CD4-positive, alpha-beta memory T cell (primary cell): ENCODE measurements around the gene SLC48A1. TPM values are rescaled to one million over a fixed set of nuclear protein-coding genes. Genes with fewer than 3 reads are reported as not detected.

ENCODE experiments used
- CTCF ChIA-PET: fragments of 350-600 bp; sonication (Branson Sonifier 250); formaldehyde crosslinking; loops from one replicate; lab custom pipeline; 2021; ENCODE audit warnings: inconsistent platforms; ENCODE audit not compliant: partially characterized antibody; lab: Charles Lee
- POLR2A ChIA-PET: fragments of 350-600 bp; sonication (Branson Sonifier 250); formaldehyde crosslinking; loops from one replicate; lab custom pipeline; 2021; ENCODE audit not compliant: partially characterized antibody; lab: Charles Lee
- DNase-seq, 5 donors: peaks; one replicate each; pipeline versions ENCODE4 v3.0.0 to v3.0.0-alpha.2; 2020 to 2022; ENCODE audit warnings: mixed read lengths in 1 of 5
- H3K27ac ChIP-seq: one replicate; pipeline ENCODE4 v1.7.0; 2013; ENCODE audit warnings: low read depth, low read length
- H3K27me3 ChIP-seq: 2 replicates; pipeline ENCODE4 v1.7.0; 2013; ENCODE audit warnings: mild to moderate bottlenecking, low read length, moderate library complexity; ENCODE audit not compliant: insufficient read depth
- H3K36me3 ChIP-seq: 2 replicates; pipeline ENCODE4 v1.7.0; 2013; ENCODE audit warnings: mild to moderate bottlenecking, low read length, moderate library complexity; ENCODE audit not compliant: insufficient read depth
- H3K4me1 ChIP-seq: 2 replicates; pipeline ENCODE4 v1.7.0; 2013; ENCODE audit warnings: mild to moderate bottlenecking, low read length, moderate library complexity; ENCODE audit not compliant: insufficient read depth
- H3K4me3 ChIP-seq, 2 donors: one replicate each; pipeline ENCODE4 v1.7.0; 2013; ENCODE audit warnings: low read length in 2 of 2, mild to moderate bottlenecking in 1 of 2
- H3K9me3 ChIP-seq, 2 donors: one replicate each; pipeline ENCODE4 v1.7.0; 2013; ENCODE audit warnings: low read length in 2 of 2, control low read depth in 1 of 2; ENCODE audit not compliant: control insufficient read depth in 1 of 2
- H3K27ac Mint-ChIP-seq, 7 donors: one replicate each; pipeline ENCODE4 v1.8.0; 2020 to 2021; ENCODE audit warnings: mixed read lengths in 7 of 7, mild to moderate bottlenecking in 6 of 7, inconsistent platforms in 3 of 7, moderate library complexity in 3 of 7
- H3K27me3 Mint-ChIP-seq, 2 donors: one replicate each; pipeline ENCODE4 v1.8.0; 2020 to 2021; ENCODE audit warnings: mixed read lengths in 2 of 2
- H3K36me3 Mint-ChIP-seq, 2 donors: one replicate each; pipeline ENCODE4 v1.8.0; 2020 to 2021; ENCODE audit warnings: mixed read lengths in 2 of 2, inconsistent platforms in 1 of 2, mild to moderate bottlenecking in 1 of 2
- H3K4me1 Mint-ChIP-seq, 4 donors: one replicate each; pipeline ENCODE4 v1.8.0; 2020 to 2021; ENCODE audit warnings: mixed read lengths in 4 of 4, mild to moderate bottlenecking in 1 of 4
- H3K4me3 Mint-ChIP-seq, 8 donors: one replicate each; pipeline ENCODE4 v1.8.0; 2020 to 2021; ENCODE audit warnings: mixed read lengths in 8 of 8, mild to moderate bottlenecking in 7 of 8, moderate library complexity in 6 of 8, inconsistent platforms in 3 of 8
- H3K9me3 Mint-ChIP-seq, 8 donors: one replicate each; pipeline ENCODE4 v1.8.0; 2020 to 2021; ENCODE audit warnings: mixed read lengths in 8 of 8, mild to moderate bottlenecking in 5 of 8, inconsistent platforms in 3 of 8, moderate library complexity in 1 of 8
- intact Hi-C: fragments of 100-400 bp; cut with micrococcal nuclease; formaldehyde crosslinking; loops from one replicate; pipeline ENCODE4 v1.15.1; 2023
- polyA plus RNA-seq, 2 donors: library from polyadenylated mRNA; unstranded; fragments of 300-500 nt; fragmentation: Illumina TruSeq; gene quantifications; one replicate each; pipeline ENCODE4 v1.2.3, GENCODE V29; 2021
- total RNA-seq, 2 experiments: library from RNA; stranded (reverse); gene quantifications; one replicate each; pipeline ENCODE4 v1.2.3, GENCODE V29; 2021

Gene SLC48A1
- total and polyA plus RNA-seq, 4 experiments from 2014 or later, result 8.7 to 12.3 (median 10.6) TPM

DNA sequence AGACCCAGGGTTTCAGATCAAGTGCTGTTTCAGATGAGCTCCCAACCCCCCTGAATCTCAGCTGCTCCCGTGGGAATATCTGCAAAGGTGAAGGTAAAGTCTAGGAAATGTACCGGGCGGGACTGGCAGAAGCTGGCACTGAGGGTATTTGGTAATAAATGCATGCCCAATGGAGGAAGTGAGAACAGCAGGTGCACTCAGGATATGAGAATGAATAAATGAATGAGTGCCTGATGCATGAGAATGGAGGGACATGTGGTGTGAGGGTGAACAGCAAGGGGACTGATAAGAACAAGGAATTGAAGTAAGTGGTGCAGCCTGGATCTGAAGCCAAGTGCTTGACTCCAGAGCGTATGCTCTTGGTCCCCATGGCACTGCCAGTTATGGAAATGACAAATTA lies 25.9 kb upstream of the SLC48A1 start:
- H3K4me3 Mint-ChIP-seq, result no peak overlapping the region
- H3K27me3 ChIP-seq, result no peaks in the 10 kb centered on the region
- H3K4me3 ChIP-seq, result no peak overlapping the region
- intact Hi-C loops, result no loop called here
- peaks cover 9 to 25% (median 15%) of the 10 kb centered on the region in 4 donors for H3K4me1 Mint-ChIP-seq
- H3K9me3 Mint-ChIP-seq, result no peaks in the 10 kb centered on the region
- ChIA-PET CTCF (interaction anchor here (1.4 to 13.8 kb wide), 5 partner anchors 11 to 94 kb away, joined by 3 to 671 read pairs (median 8); partner anchors contain the start of genes RAPGEF3 and SLC48A1), POLR2A (no interaction called here)
- no peak overlapping the region for H3K27ac ChIP-seq
- H3K27me3 Mint-ChIP-seq, result peaks cover 0 to 5% of the 10 kb centered on the region in 2 donors
- DNase-seq, result no peak
- H3K4me1 ChIP-seq, result peaks cover 6% of the 10 kb centered on the region
- H3K36me3 ChIP-seq, result no peaks in the 10 kb centered on the region
- H3K36me3 Mint-ChIP-seq, result no peaks in the 10 kb centered on the region
- no peaks in the 10 kb centered on the region for H3K9me3 ChIP-seq
- H3K27ac Mint-ChIP-seq, result no peak overlapping the region

DNA sequence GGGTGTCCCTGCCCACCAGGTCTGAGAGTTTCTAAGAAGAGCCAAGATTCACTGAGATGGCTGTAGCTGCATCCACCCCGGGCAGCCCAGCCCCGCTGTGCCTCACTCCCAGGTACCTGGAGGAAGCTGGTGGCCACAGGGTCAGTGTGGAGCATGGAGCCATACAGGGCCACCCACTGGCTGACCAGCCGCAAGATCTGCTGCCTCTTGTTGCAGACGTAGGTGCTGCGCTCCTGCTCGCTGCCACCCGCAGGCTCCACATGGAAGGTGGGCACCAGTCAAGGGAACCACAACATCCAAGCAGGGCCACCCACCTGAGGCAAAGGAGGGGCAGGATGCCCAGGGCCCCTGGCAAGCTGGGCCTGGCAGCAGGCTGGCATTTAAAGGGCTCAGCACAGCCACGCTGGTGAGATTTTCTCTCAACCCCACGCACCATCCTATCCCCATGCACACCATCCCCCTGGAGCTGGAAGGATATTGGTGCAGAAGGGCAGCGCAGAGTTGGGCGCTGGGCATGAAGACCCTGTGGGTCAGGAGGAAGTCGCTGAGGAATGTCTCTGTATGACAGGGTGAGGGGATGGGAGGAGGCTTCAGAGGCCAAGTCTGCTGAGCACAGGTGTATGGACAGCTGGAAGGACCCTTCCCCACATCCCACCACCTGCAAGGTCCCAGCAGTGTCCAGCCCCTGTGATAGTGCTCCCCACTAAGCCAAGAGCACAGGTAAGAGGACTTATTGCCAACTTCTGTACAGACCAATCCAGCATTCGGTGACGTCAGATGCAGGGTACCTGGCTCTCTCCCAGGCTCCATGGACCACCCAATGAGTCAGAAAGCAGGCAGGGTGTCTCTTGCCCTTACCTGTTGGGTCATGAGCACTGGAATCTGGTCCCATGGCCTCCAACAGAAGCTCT lies 25.2 kb upstream of the SLC48A1 start:
- ChIA-PET CTCF (interaction anchor here (1.4 to 13.8 kb wide), 5 partner anchors 10 to 93 kb away, joined by 3 to 671 read pairs (median 8); partner anchors contain the start of genes RAPGEF3 and SLC48A1), POLR2A (no interaction called here)
- no peaks in the 10 kb centered on the region for H3K36me3 ChIP-seq

DNA sequence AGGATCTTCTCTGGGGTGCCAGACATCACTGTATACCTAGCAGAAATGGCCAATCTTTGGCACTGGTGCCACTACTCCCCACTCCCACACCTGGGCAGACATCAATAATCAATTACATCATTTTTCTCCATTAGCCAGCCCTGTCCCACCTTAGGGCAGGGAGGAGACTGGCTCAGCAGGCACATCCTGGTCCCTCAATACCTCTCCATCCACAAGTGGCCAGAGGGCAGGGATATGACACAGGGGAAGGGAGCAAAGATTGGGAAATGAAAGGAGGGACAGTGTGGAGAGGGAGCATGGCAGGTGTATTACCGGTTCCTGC lies 24.6 kb upstream of the SLC48A1 start:
- Histone ChIP-seq H3K9me3 (no peaks in the 10 kb centered on the region), H3K4me3 (no peak overlapping the region), H3K4me1 (no peaks in the 10 kb centered on the region), H3K27me3 (no peaks in the 10 kb centered on the region), H3K36me3 (no peaks in the 10 kb centered on the region), H3K27ac (no peak overlapping the region)
- Mint-ChIP-seq H3K4me1 (peaks cover 4 to 13% (median 6%) of the 10 kb centered on the region in 4 donors), H3K27me3 (peaks cover 0 to 5% of the 10 kb centered on the region in 2 donors), H3K9me3 (no peaks in the 10 kb centered on the region), H3K4me3 (no peak overlapping the region), H3K36me3 (no peaks in the 10 kb centered on the region), H3K27ac (no peak overlapping the region)
- no peak for DNase-seq
- POLR2A ChIA-PET, result no interaction called here
- CTCF ChIA-PET, result interaction anchor here (2.3 to 13.8 kb wide), 3 partner anchors 10 to 90 kb away, joined by 8 to 671 read pairs (median 270); partner anchors contain the start of genes RAPGEF3 and SLC48A1
- intact Hi-C loops, result no loop called here

More for the DNA sequence above, 25.2 kb upstream of the SLC48A1 start:
- Mint-ChIP-seq H3K36me3 (no peaks in the 10 kb centered on the region), H3K4me3 (no peak overlapping the region), H3K27ac (no peak overlapping the region), H3K9me3 (no peaks in the 10 kb centered on the region), H3K27me3 (peaks cover 0 to 5% of the 10 kb centered on the region in 2 donors), H3K4me1 (peaks cover 6 to 18% (median 10%) of the 10 kb centered on the region in 4 donors)
- Histone ChIP-seq H3K9me3 (no peaks in the 10 kb centered on the region), H3K4me3 (no peak overlapping the region), H3K27me3 (no peaks in the 10 kb centered on the region), H3K27ac (no peak overlapping the region), H3K4me1 (no peaks in the 10 kb centered on the region)
- intact Hi-C loops, result no loop called here
- no peak for DNase-seq

DNA sequence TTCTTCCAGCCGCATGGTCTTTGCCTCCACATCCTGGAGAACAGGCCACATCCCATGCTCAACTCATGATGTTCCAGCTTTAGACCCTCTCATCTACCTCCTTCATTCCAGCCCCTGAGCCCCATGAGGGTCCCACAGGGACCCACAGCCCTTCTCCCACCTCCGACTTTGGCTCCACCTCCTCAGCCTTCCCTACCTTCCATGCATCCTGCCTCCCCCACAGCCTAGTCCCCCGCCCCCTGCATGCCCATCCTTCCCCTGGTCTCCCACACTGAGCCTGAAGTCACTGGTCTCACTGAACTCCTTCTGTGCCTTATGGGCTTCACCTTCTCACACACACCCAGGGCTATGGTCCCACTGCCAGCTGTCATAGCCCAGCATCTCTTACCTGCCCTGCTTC lies 24.1 kb upstream of the SLC48A1 start:
- POLR2A ChIA-PET, result no interaction called here
- Mint-ChIP-seq H3K4me3 (no peak overlapping the region), H3K27ac (no peak overlapping the region)

DNA sequence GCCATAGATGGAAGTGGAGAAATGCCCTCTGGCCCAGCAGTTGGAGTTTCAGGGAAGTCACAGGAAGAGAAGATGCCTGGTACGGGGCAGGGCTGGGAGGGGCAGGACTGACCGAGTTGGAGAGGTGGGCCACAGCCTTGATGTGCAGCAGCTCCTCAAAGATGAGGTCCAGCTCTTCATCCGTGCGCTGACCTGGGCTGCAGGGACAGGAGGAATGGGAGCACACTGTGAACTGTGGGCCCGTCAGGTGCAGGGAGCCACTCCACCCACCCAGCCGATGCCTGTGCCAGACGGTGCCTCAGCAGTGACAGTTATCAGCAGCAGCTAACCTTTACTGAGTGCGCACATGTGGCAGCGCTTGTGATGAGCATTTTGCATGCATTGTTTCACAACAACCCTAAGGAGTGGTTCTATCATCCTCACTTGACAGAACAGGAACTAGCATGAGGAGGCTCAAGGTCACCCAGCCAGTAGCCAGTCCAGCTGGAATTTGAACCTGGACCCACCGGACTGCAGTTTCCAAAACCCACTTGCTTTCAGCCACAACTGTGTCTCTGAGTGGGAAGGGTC lies 22.7 kb upstream of the SLC48A1 start:
- ChIA-PET POLR2A (no interaction called here), CTCF (interaction anchor here (0.8 to 1.3 kb wide), 3 partner anchors 8 to 17 kb away, joined by 3 read pairs; no protein-coding TSS in a partner anchor)
- Histone ChIP-seq H3K9me3 (no peaks in the 10 kb centered on the region), H3K27ac (no peak overlapping the region), H3K27me3 (no peaks in the 10 kb centered on the region), H3K4me1 (peaks cover 11% of the 10 kb centered on the region), H3K4me3 (no peak overlapping the region), H3K36me3 (no peaks in the 10 kb centered on the region)
- Mint-ChIP-seq H3K27me3 (peaks cover 0 to 3% of the 10 kb centered on the region in 2 donors), H3K27ac (peak overlapping the region in 1 of 7 donors; percentile 63), H3K9me3 (no peaks in the 10 kb centered on the region), H3K4me1 (peaks cover 5 to 7% (median 7%) of the 10 kb centered on the region in 4 donors), H3K36me3 (no peaks in the 10 kb centered on the region), H3K4me3 (no peak overlapping the region)
- intact Hi-C loops, result no loop called here
- no peak for DNase-seq

More for the DNA sequence above, 24.1 kb upstream of the SLC48A1 start:
- intact Hi-C loops, result no loop called here
- H3K4me3 ChIP-seq, result no peak overlapping the region
- no peaks in the 10 kb centered on the region for H3K4me1 ChIP-seq
- Mint-ChIP-seq H3K27me3 (peaks cover 0 to 5% of the 10 kb centered on the region in 2 donors), H3K9me3 (no peaks in the 10 kb centered on the region), H3K36me3 (no peaks in the 10 kb centered on the region), H3K4me1 (peaks cover under 1 to 10% (median 2%) of the 10 kb centered on the region in 4 donors)
- H3K27ac ChIP-seq, result no peak overlapping the region
- H3K36me3 ChIP-seq, result no peaks in the 10 kb centered on the region
- DNase-seq, result no peak
- CTCF ChIA-PET, result interaction anchor here (2.3 to 13.8 kb wide), 3 partner anchors 9 to 89 kb away, joined by 8 to 671 read pairs (median 270); partner anchors contain the start of genes RAPGEF3 and SLC48A1
- H3K9me3 ChIP-seq, result no peaks in the 10 kb centered on the region
- H3K27me3 ChIP-seq, result no peaks in the 10 kb centered on the region

DNA sequence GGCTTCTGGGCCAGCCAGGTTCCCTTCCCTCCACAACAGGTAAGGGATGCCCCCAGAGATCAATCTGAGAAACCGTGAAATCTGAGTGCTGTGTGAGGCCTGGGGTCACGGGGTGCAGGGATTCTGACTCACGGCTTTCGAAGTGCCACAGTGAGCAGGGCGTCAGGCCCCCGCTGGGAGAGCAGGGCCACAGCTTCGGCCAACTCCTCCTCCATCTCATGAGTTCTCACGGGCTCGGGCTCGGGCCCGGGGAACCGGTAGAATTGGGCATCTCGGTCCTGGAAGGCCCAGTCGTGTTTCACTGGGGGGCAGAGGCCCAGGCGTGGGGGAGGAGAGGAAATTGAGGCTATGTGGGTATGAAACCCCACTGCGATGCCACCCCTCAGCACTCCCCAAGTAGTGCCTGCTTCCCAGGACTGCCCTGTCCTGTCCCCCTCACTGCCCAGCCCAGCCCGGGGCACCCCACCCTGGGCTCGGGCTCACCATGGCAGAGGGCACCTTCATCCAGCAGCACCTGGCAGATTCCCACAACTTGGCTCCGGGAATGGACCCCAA lies 22.0 kb upstream of the SLC48A1 start:
- no peaks in the 10 kb centered on the region for H3K36me3 Mint-ChIP-seq
- DNase-seq, result no peak
- H3K4me3 ChIP-seq, result no peak overlapping the region
- no peak overlapping the region for H3K4me3 Mint-ChIP-seq
- ChIA-PET CTCF (interaction anchor here (0.9 to 1.3 kb wide), 4 partner anchors 9 to 87 kb away, joined by 3 read pairs; no protein-coding TSS in a partner anchor), POLR2A (no interaction called here)
- H3K9me3 ChIP-seq, result no peaks in the 10 kb centered on the region
- peaks cover 18% of the 10 kb centered on the region for H3K4me1 ChIP-seq
- no peak overlapping the region for H3K27ac Mint-ChIP-seq
- H3K36me3 ChIP-seq, result no peaks in the 10 kb centered on the region
- no peaks in the 10 kb centered on the region for H3K9me3 Mint-ChIP-seq
- H3K4me1 Mint-ChIP-seq, result peaks cover 9 to 14% (median 14%) of the 10 kb centered on the region in 4 donors
- intact Hi-C loops, result no loop called here
- no peaks in the 10 kb centered on the region for H3K27me3 ChIP-seq
- no peak overlapping the region for H3K27ac ChIP-seq
- peaks cover 0 to 3% of the 10 kb centered on the region in 2 donors for H3K27me3 Mint-ChIP-seq
